Upper lobe of left lung (tissue), 6 donors: Measurements from ENCODE around the gene PSAP. TPM values are rescaled to one million over a fixed set of nuclear protein-coding genes. Genes with fewer than 3 reads are reported as not detected.

ENCODE experiments used
- ATAC-seq, 2 donors: fragments of 200-7000 bp; cut with Tn5 transposase; one replicate each; pipeline ENCODE4 v1.9.1; 2022; ENCODE audit warnings: mild to moderate bottlenecking in 2 of 2, moderate library complexity in 2 of 2; ENCODE audit not compliant: low FRiP score in 2 of 2
- DNase-seq, 2 donors: peaks; one replicate each; pipeline ENCODE4 v3.0.0-alpha.2; 2019 to 2020
- H3K27ac ChIP-seq, 4 donors: fragments of 200-600 bp; sonication (generic); one replicate each; pipeline ENCODE4 v1.5.1; 2016 to 2019
- H3K27me3 ChIP-seq, 4 donors: fragments of 200-600 bp; sonication (generic); one replicate each; pipeline ENCODE4 v1.5.1; 2017 to 2019
- H3K36me3 ChIP-seq, 4 donors: fragments of 200-600 bp; sonication (generic); one replicate each; pipeline ENCODE4 v1.5.1; 2016 to 2019
- H3K4me1 ChIP-seq, 4 donors: fragments of 200-600 bp; sonication (generic); one replicate each; pipeline ENCODE4 v1.5.1; 2018 to 2019
- H3K4me3 ChIP-seq, 4 donors: fragments of 200-600 bp; sonication (generic); one replicate each; pipeline ENCODE4 v1.5.1; 2017 to 2019; ENCODE audit warnings: mild to moderate bottlenecking in 2 of 4, moderate library complexity in 1 of 4
- H3K9me3 ChIP-seq, 4 donors: fragments of 200-600 bp; sonication (generic); one replicate each; pipeline ENCODE4 v1.5.1; 2018 to 2019
- CTCF ChIP-seq, 6 experiments: fragments of 450-650 bp in 4 of 6; fragments of 200-600 bp in 2 of 6; sonication (generic) in 2 of 6; IDR thresholded peaks; one replicate each; pipeline ENCODE4 v1.5.1; 2016 to 2019; ENCODE audit warnings: antibody characterized with exemption in 6 of 6
- EP300 ChIP-seq, 4 donors: sonication (generic); formaldehyde crosslinking; IDR thresholded peaks; one replicate each; pipeline ENCODE4 v1.5.1; 2017; ENCODE audit warnings: antibody characterized with exemption in 4 of 4, control low read depth in 2 of 4
- POLR2A ChIP-seq, 4 donors: fragments of 450-650 bp; IDR thresholded peaks; one replicate each; pipeline ENCODE4 v1.5.1; 2016 to 2017; ENCODE audit warnings: antibody characterized with exemption in 4 of 4, mild to moderate bottlenecking in 2 of 4
- POLR2AphosphoS5 ChIP-seq, 2 donors: sonication (generic); formaldehyde crosslinking; IDR thresholded peaks; one replicate each; pipeline ENCODE4 v1.5.1; 2017; ENCODE audit warnings: antibody characterized with exemption in 2 of 2
- WGBS, 2 donors: methylation state at CpG; one replicate each; pipeline ENCODE4 v1.1.5; 2017 to 2018; 5-methylcytosine and 5-hydroxymethylcytosine counted together
- total RNA-seq, 6 donors: library from RNA; depleted of rRNA in 4 of 6; stranded (reverse); fragments of >200 nt in 4 of 6; gene quantifications; one replicate each; pipeline versions ENCODE4 v1.1.0 to v1.2.1, GENCODE V29; 2016 to 2021
- donor health status: DM: no; HTN: no; CAD: no; lungs with moderate emphysema.
- donor health status: DM: no; HTN: yes; CAD: no; lungs with severe emphysema.

The PSAP gene
- total RNA-seq, 6 donors from 2014 or later: 776 to 2,056 (median 1,236) TPM

DNA sequence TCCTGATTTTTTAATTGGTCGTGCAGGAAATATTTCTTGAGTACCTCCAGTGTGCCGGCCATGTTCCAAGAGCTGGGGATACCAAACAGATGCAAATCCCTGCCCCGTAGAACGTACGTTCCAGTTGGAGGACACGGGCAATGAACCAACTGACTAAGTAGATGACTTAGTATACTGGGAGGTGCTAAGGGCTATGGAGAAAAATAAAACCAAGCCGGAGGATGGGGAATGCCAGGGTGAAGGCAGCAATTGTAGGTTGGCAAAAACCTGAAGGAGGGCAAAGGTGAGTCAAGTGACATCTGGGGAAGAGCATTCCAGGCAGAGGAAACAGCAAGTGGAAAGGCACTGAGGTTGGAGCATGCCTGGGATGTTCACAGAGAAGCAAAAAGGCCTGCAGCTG, 70.9 kb downstream of the PSAP start:
- no peak for TF ChIP-seq CTCF (IDR thresholded peaks at IDR 0.05)
- Histone ChIP-seq H3K27me3 (no peaks in the 10 kb centered on the region), H3K4me1 (peaks cover 17 to 29% (median 23%) of the 10 kb centered on the region in 4 donors), H3K27ac (no peak overlapping the region), H3K36me3 (no peaks in the 10 kb centered on the region), H3K9me3 (no peaks in the 10 kb centered on the region), H3K4me3 (no peak overlapping the region)
- 88 to 95% methylated on average over 7 of the region's 7 CpGs for WGBS, 2 donors
- ATAC-seq (no peak), DNase-seq (no peak)

GRCh38 chr10:71779641-71780040, 71.4 kb downstream of the PSAP start:
- Histone ChIP-seq H3K27ac (no peak overlapping the region), H3K9me3 (no peaks in the 10 kb centered on the region), H3K4me1 (peaks cover 22 to 34% (median 28%) of the 10 kb centered on the region in 4 donors), H3K4me3 (no peak overlapping the region), H3K36me3 (no peaks in the 10 kb centered on the region), H3K27me3 (no peaks in the 10 kb centered on the region)
- WGBS, 2 donors: 78 to 79% methylated on average over 5 to 6 of the region's 6 CpGs
- no peak for ATAC-seq
- no peak for TF ChIP-seq POLR2AphosphoS5 (IDR thresholded peaks at IDR 0.05)
- no peak for DNase-seq

DNA sequence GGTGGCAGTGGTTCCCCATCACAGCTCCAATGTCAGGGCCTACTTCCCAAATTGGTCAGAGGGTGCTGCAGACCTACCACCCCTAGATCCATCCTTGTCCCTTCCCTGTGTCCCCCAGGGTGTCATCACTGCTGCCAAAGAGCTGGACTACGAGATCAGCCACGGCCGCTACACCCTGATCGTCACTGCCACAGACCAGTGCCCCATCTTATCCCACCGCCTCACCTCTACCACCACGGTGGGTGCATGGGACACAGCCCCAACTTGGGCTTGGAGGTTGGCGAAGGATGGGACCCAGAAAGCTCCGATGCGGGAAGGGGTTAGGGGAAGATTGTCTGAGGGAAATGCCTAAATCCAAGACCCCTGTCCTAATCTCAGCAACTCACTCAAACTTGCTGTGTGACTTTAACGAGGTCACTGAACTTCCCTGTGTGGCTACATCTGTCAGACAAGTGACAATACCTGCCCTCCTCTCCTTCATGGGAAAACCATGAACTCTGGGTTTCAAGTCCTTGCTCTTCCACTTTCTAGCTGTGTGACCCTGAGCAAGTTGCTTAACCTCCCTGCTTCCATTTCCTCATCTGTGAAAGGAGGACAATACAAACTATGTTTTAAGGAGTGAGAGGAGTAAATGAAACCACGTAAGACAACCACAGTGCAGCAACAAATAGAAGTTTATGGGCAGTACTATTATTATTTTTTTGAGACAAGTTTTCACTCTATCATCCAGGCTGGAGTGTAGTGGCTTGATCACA, 72.8 kb downstream of the PSAP start:
- no peaks in the 10 kb centered on the region for H3K36me3 ChIP-seq
- H3K27ac ChIP-seq: no peak overlapping the region
- peaks cover 30 to 45% (median 38%) of the 10 kb centered on the region in 4 donors for H3K4me1 ChIP-seq
- TF ChIP-seq POLR2A (IDR thresholded peaks at IDR 0.05) (no peak), CTCF (IDR thresholded peaks at IDR 0.05) (no peak), POLR2AphosphoS5 (IDR thresholded peaks at IDR 0.05) (no peak), EP300 (IDR thresholded peaks at IDR 0.05) (no peak)
- no peak for ATAC-seq
- WGBS, 2 donors: 74 to 84% methylated on average over 11 of the region's 11 CpGs
- DNase-seq: no peak
- no peaks in the 10 kb centered on the region for H3K9me3 ChIP-seq
- no peaks in the 10 kb centered on the region for H3K27me3 ChIP-seq
- no peak overlapping the region for H3K4me3 ChIP-seq

- Histone ChIP-seq H3K27ac (no peak overlapping the region), H3K36me3 (no peaks in the 10 kb centered on the region), H3K4me3 (no peak overlapping the region), H3K27me3 (no peaks in the 10 kb centered on the region), H3K4me1 (peaks cover 23 to 45% (median 34%) of the 10 kb centered on the region in 4 donors), H3K9me3 (no peaks in the 10 kb centered on the region)
- ATAC-seq (no peak), DNase-seq (no peak)
- TF ChIP-seq CTCF (IDR thresholded peaks at IDR 0.05) (no peak), POLR2AphosphoS5 (IDR thresholded peaks at IDR 0.05) (no peak), EP300 (IDR thresholded peaks at IDR 0.05) (no peak), POLR2A (IDR thresholded peaks at IDR 0.05) (no peak)
- 95% methylated on average over 5 to 17 of the region's 17 CpGs for WGBS, 2 donors
Measured at GRCh38 chr10:71777213-71777985, 73.7 kb downstream of the PSAP start.

DNA sequence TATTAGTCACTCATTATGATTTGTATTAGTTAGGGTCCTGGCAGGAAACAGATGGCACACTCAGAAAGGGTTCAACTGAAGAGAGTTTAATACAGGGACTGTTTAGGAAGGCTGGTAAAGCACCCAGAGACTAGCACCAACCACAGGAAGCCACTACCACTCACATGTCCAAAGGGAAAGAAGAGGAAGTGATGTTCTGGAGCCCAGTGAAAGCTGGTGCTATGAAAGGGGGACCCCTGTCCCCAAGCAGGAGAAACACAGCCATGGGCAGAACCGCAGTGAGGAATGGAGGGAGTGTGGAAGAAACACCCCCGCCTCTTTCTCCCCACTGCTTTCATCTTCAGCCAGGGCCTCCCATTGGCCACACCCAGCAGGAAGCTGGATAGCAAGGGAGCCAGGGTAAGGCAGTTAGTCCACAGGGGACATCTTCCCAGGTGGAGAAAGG, 74.5 kb downstream of the PSAP start:
- peaks cover 30 to 53% (median 40%) of the 10 kb centered on the region in 4 donors for H3K4me1 ChIP-seq
- no peak for DNase-seq
- 45 to 51% methylated on average over 2 of the region's 2 CpGs for WGBS, 2 donors

More for the DNA sequence above, 74.5 kb downstream of the PSAP start:
- H3K27me3 ChIP-seq: no peaks in the 10 kb centered on the region
- no peak overlapping the region for H3K4me3 ChIP-seq
- ATAC-seq: no peak
- TF ChIP-seq CTCF (IDR thresholded peaks at IDR 0.05) (no peak), POLR2AphosphoS5 (IDR thresholded peaks at IDR 0.05) (no peak), EP300 (IDR thresholded peaks at IDR 0.05) (no peak), POLR2A (IDR thresholded peaks at IDR 0.05) (no peak)
- no peaks in the 10 kb centered on the region for H3K9me3 ChIP-seq
- no peaks in the 10 kb centered on the region for H3K36me3 ChIP-seq
- peak overlapping the region; percentile 11 to 97 (median 96) for H3K27ac ChIP-seq
